Activated effector memory CD4-positive, alpha-beta T cell treated with Interleukin-2 at 50 U/mL for 16 hours (primary cell): ENCODE results near the gene GRIK3.
"Not testable (repeated sequence)": the region's sequence is repeated elsewhere in the genome, so short reads cannot be mapped to it uniquely, and the experiment has no call there.

Source experiments
- DNase-seq: peaks from one replicate; pipeline ENCODE4 v3.0.0-alpha.2; 2020

Gene GRIK3

GRCh38 chr1:36776256-36776655 lies 258.1 kb downstream of the GRIK3 start:
- DNase-seq = no peak

GRCh38 chr1:36775716-36776115 lies 258.6 kb downstream of the GRIK3 start:
- no peak for DNase-seq

GRCh38 chr1:36773827-36774541 lies 260.3 kb downstream of the GRIK3 start:
- no peak for DNase-seq

- DNase-seq = no peak
Observed at GRCh38 chr1:36772647-36773495, 261.4 kb downstream of the GRIK3 start.

- no peak for DNase-seq
Observed at GRCh38 chr1:36771660-36772284, 262.5 kb downstream of the GRIK3 start.

- DNase-seq = no peak
Observed at GRCh38 chr1:36771240-36771639, 263.1 kb downstream of the GRIK3 start.

- no peak for DNase-seq
Observed at GRCh38 chr1:36769886-36770830, 264.2 kb downstream of the GRIK3 start.

- DNase-seq = no peak
Observed at GRCh38 chr1:36768486-36769178, 265.7 kb downstream of the GRIK3 start.

- not testable (repeated sequence) for DNase-seq
Observed at GRCh38 chr1:36767429-36767828, 266.9 kb downstream of the GRIK3 start.

GRCh38 chr1:36766481-36766880 lies 267.8 kb downstream of the GRIK3 start:
- DNase-seq = no peak

- DNase-seq = no peak
Observed at GRCh38 chr1:36765785-36766300, 268.5 kb downstream of the GRIK3 start.

- DNase-seq = no peak
Observed at GRCh38 chr1:36764798-36765197, 269.5 kb downstream of the GRIK3 start.

GRCh38 chr1:36763771-36764170 lies 270.5 kb downstream of the GRIK3 start:
- no peak for DNase-seq

GRCh38 chr1:36762174-36762573 lies 272.1 kb downstream of the GRIK3 start:
- no peak for DNase-seq

GRCh38 chr1:36761113-36761512 lies 273.2 kb downstream of the GRIK3 start:
- DNase-seq = no peak

- no peak for DNase-seq
Observed at GRCh38 chr1:36760081-36760480, 274.2 kb downstream of the GRIK3 start.

GRCh38 chr1:36759355-36759754 lies 275.0 kb downstream of the GRIK3 start:
- DNase-seq = no peak

- DNase-seq = no peak
Observed at GRCh38 chr1:36755303-36756230, 278.7 kb downstream of the GRIK3 start.

GRCh38 chr1:36754366-36754765 lies 279.9 kb downstream of the GRIK3 start:
- no peak for DNase-seq

GRCh38 chr1:36753451-36753850 lies 280.9 kb downstream of the GRIK3 start:
- DNase-seq = no peak
